Suprapubic skin (tissue), 3 donors: ENCODE measurements around the gene CDK4.

Source experiments
- CTCF ChIP-seq, 2 donors: fragments of 200-600 bp in 1 of 2; fragments of 450-650 bp in 1 of 2; sonication (generic) in 1 of 2; IDR thresholded peaks; one replicate each; pipeline ENCODE4 v1.5.1; 2016 to 2019; ENCODE audit warnings: antibody characterized with exemption in 2 of 2, mild to moderate bottlenecking in 1 of 2, moderate library complexity in 1 of 2
- POLR2A ChIP-seq, 2 donors: fragments of 450-650 bp; IDR thresholded peaks; one replicate each; pipeline ENCODE4 v1.6.1; 2017; ENCODE audit warnings: antibody characterized with exemption in 2 of 2, mild to moderate bottlenecking in 2 of 2, moderate library complexity in 2 of 2

- TF ChIP-seq POLR2A (IDR thresholded peaks at IDR 0.05) (no peak), CTCF (IDR thresholded peaks at IDR 0.05) (no peak)
Observed at GRCh38 chr12:57750561-57751431, 1.3 kb downstream of the CDK4 start.
